Body of pancreas (tissue), 4 donors: ENCODE data around the gene MAML3.

Source experiments
- CTCF ChIP-seq, 7 experiments: fragments of 450-650 bp in 4 of 7; fragments of 200-600 bp in 3 of 7; sonication (generic) in 3 of 7; IDR thresholded peaks; one replicate each; pipeline ENCODE4 v1.5.1; 2016 to 2019; ENCODE audit warnings: antibody characterized with exemption in 7 of 7
- POLR2A ChIP-seq, 3 donors: fragments of 450-650 bp; IDR thresholded peaks; one replicate each; pipeline ENCODE4 v1.6.1; 2016; ENCODE audit warnings: antibody characterized with exemption in 3 of 3, mild to moderate bottlenecking in 2 of 3

DNA sequence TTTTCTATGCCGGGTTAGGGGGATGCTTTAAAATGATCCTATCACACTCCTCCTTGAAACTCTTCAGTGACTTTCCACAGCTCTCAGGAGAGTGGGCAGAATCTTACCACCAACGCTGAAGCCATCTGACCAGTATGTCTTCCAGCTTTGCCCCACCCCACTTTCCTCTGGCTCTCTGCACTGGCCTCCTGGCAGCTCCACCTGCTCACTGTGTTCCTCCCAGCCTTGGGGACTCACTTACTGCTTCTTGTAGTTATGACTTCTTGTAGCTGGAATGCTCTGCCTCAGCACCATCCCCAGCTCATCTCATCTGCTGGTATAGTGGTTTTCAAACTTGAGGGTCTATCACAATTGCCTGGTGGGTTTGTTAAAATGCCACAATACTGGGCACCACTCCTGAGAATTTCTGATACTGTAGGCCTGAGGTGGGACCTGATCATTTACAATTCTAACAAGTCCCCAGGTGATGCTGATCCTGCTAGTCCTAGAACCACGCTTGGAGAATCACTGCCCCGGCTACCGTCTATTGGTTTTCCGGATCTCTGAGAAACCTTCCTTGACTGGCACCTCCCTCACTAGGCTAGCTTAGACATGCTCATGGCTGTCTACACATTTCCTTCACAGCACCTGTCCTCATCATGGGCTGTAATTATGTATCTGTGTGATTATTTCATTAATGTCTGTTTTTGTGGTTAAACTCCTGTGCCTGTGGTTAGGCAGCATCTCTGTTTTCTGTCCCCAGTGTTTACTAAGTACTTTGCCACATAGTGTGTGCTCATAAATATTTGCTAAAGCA is 336.1 kb downstream of the MAML3 start:
- TF ChIP-seq POLR2A (IDR thresholded peaks at IDR 0.05) (no peak), CTCF (IDR thresholded peaks at IDR 0.05) (no peak)
